Mucosa of stomach (tissue), 1 donor: ENCODE measurements around the gene TUBA4A.
"Not testable (repeated sequence)": the region's sequence is repeated elsewhere in the genome, so short reads cannot be mapped to it uniquely, and the experiment has no call there.

Experiments used
- H3K27me3 ChIP-seq: one replicate; pipeline ENCODE4 v1.7.0; 2013; ENCODE audit warnings: mild to moderate bottlenecking, low read length; ENCODE audit not compliant: control insufficient read depth, insufficient read depth
- H3K36me3 ChIP-seq: one replicate; pipeline ENCODE4 v1.7.0; 2013; ENCODE audit warnings: low read length; ENCODE audit not compliant: control insufficient read depth, insufficient read depth
- H3K4me1 ChIP-seq: one replicate; pipeline ENCODE4 v1.7.0; 2013; ENCODE audit warnings: mild to moderate bottlenecking, low read length; ENCODE audit not compliant: control insufficient read depth, insufficient read depth
- H3K4me3 ChIP-seq: one replicate; pipeline ENCODE4 v1.7.0; 2013; ENCODE audit warnings: low read length
- H3K9ac ChIP-seq: one replicate; pipeline ENCODE4 v1.7.0; 2013; ENCODE audit warnings: mild to moderate bottlenecking, low read length, moderate library complexity
- H3K9me3 ChIP-seq: one replicate; pipeline ENCODE4 v1.7.0; 2013; ENCODE audit warnings: mild to moderate bottlenecking, low read length, moderate library complexity; ENCODE audit not compliant: control insufficient read depth
- donor health status: Pancreatic carcinoma.

TUBA4A gene

GRCh38 chr2:219273937-219274336, 20.2 kb upstream of the TUBA4A start:
- Histone ChIP-seq H3K4me1 (peaks cover 23% of the 10 kb centered on the region), H3K36me3 (no peaks in the 10 kb centered on the region), H3K27me3 (peaks cover 5% of the 10 kb centered on the region), H3K4me3 (no peak overlapping the region), H3K9me3 (no peaks in the 10 kb centered on the region), H3K9ac (no peak overlapping the region)

- Histone ChIP-seq H3K9ac (no peak overlapping the region), H3K4me3 (no peak overlapping the region), H3K4me1 (peaks cover 14% of the 10 kb centered on the region), H3K9me3 (no peaks in the 10 kb centered on the region), H3K27me3 (peaks cover 5% of the 10 kb centered on the region), H3K36me3 (no peaks in the 10 kb centered on the region)
These were observed 19.3 kb upstream of the TUBA4A start for GRCh38 chr2:219272995-219273394.

- no peaks in the 10 kb centered on the region for H3K36me3 ChIP-seq
- H3K27me3 ChIP-seq = peaks cover 5% of the 10 kb centered on the region
- no peak overlapping the region for H3K4me3 ChIP-seq
- no peak overlapping the region for H3K9ac ChIP-seq
- no peaks in the 10 kb centered on the region for H3K9me3 ChIP-seq
- peaks cover 7% of the 10 kb centered on the region for H3K4me1 ChIP-seq
These were observed 18.6 kb upstream of the TUBA4A start for GRCh38 chr2:219272356-219272755.

GRCh38 chr2:219271021-219271420, 17.3 kb upstream of the TUBA4A start:
- Histone ChIP-seq H3K4me3 (no peak overlapping the region), H3K9me3 (no peaks in the 10 kb centered on the region), H3K4me1 (peaks cover 7% of the 10 kb centered on the region), H3K27me3 (peaks cover 5% of the 10 kb centered on the region), H3K9ac (no peak overlapping the region), H3K36me3 (no peaks in the 10 kb centered on the region)

GRCh38 chr2:219270055-219270372, 16.3 kb upstream of the TUBA4A start:
- no peak overlapping the region for H3K9ac ChIP-seq
- no peaks in the 10 kb centered on the region for H3K36me3 ChIP-seq
- H3K27me3 ChIP-seq = peaks cover 5% of the 10 kb centered on the region
- H3K9me3 ChIP-seq = no peaks in the 10 kb centered on the region
- H3K4me3 ChIP-seq = no peak overlapping the region
- H3K4me1 ChIP-seq = peaks cover 7% of the 10 kb centered on the region

GRCh38 chr2:219269362-219270054, 15.8 kb upstream of the TUBA4A start:
- Histone ChIP-seq H3K4me1 (peaks cover 7% of the 10 kb centered on the region), H3K27me3 (peaks cover 5% of the 10 kb centered on the region), H3K9ac (no peak overlapping the region), H3K9me3 (no peaks in the 10 kb centered on the region), H3K36me3 (no peaks in the 10 kb centered on the region), H3K4me3 (no peak overlapping the region)

GRCh38 chr2:219268294-219268693, 14.6 kb upstream of the TUBA4A start:
- no peaks in the 10 kb centered on the region for H3K36me3 ChIP-seq
- peaks cover 7% of the 10 kb centered on the region for H3K4me1 ChIP-seq
- H3K4me3 ChIP-seq = no peak overlapping the region
- peaks cover 5% of the 10 kb centered on the region for H3K27me3 ChIP-seq
- H3K9ac ChIP-seq = no peak overlapping the region
- H3K9me3 ChIP-seq = no peaks in the 10 kb centered on the region

GRCh38 chr2:219266886-219267285, 13.2 kb upstream of the TUBA4A start:
- Histone ChIP-seq H3K9ac (no peak overlapping the region), H3K4me3 (no peak overlapping the region), H3K36me3 (no peaks in the 10 kb centered on the region), H3K4me1 (peaks cover 7% of the 10 kb centered on the region), H3K9me3 (no peaks in the 10 kb centered on the region), H3K27me3 (peaks cover 5% of the 10 kb centered on the region)

- peaks cover 5% of the 10 kb centered on the region for H3K27me3 ChIP-seq
- no peak overlapping the region for H3K4me3 ChIP-seq
- no peaks in the 10 kb centered on the region for H3K36me3 ChIP-seq
- peaks cover 7% of the 10 kb centered on the region for H3K4me1 ChIP-seq
- H3K9ac ChIP-seq = no peak overlapping the region
- no peaks in the 10 kb centered on the region for H3K9me3 ChIP-seq
These were observed 12.5 kb upstream of the TUBA4A start for GRCh38 chr2:219266232-219266631.

- no peaks in the 10 kb centered on the region for H3K9me3 ChIP-seq
- H3K36me3 ChIP-seq = no peaks in the 10 kb centered on the region
- no peak overlapping the region for H3K4me3 ChIP-seq
- H3K27me3 ChIP-seq = peaks cover 8% of the 10 kb centered on the region
- H3K9ac ChIP-seq = no peak overlapping the region
- H3K4me1 ChIP-seq = no peaks in the 10 kb centered on the region
These were observed 7.5 kb upstream of the TUBA4A start for GRCh38 chr2:219261024-219261855.

GRCh38 chr2:219258942-219259341, 5.2 kb upstream of the TUBA4A start:
- peaks cover 27% of the 10 kb centered on the region for H3K27me3 ChIP-seq
- H3K4me3 ChIP-seq, H3K9ac ChIP-seq, H3K4me1 ChIP-seq, H3K36me3 ChIP-seq, H3K9me3 ChIP-seq: not testable (repeated sequence)

GRCh38 chr2:219254590-219255201, 978 bp upstream of the TUBA4A start:
- peaks cover 38% of the 10 kb centered on the region for H3K4me1 ChIP-seq

More at GRCh38 chr2:219254590-219255201, 978 bp upstream of the TUBA4A start:
- Histone ChIP-seq H3K9me3 (no peaks in the 10 kb centered on the region), H3K27me3 (peaks cover 27% of the 10 kb centered on the region), H3K36me3 (no peaks in the 10 kb centered on the region), H3K9ac (peak overlapping the region; percentile 83), H3K4me3 (peak overlapping the region; percentile 88)
